ENCODE results near the gene POU6F2. TPM values are rescaled to one million over a fixed set of nuclear protein-coding genes. Genes with fewer than 3 reads are reported as not detected.

The POU6F2 gene
- total and polyA plus RNA-seq, 9 of the 15 experiments (the other 6 are each of a cell fraction or from before 2014, with no cell fraction given): 0.29 to 1.5 (median 0.96) TPM

DNA sequence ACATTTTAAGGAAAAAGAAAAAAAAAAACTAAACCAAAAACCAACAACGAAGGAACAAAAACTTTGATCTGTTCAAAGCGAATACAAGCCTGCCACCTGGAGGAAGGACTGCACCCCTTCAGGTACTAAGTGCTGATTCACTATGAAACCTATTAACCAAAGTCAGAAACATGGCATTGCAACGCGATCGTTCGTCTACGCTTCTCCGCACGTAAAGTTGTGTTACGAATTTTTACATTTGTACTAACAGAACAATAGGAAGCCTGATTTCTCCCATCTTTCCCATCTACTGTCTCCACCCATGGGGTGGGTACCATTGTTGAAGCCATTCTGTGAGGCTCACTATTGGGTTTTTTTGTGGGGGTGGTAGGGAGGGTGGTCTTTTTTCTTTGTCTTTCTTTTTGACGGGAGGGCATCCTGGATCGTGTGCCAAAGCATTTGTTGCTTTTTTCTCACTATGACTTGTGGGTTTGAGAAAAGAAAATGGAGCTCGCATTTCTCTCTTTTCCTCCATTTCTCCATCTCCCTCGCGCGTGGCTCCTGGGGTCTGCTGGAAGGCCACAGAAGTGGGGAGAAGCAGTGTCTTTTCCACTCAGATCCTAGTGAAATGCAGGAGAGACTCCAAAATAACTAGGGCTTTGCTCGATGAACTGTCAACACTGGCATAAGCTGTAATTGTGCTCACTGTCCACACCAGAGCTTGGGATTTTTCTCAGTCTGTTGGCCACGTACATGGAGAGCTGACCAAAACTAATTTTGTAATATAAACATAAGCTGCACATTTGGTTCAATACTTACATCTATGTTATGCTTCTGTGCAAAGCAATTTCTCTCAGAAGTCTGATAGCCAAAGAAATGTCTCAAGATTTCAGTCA, 487.6 kb downstream of the POU6F2 start (continued):
- TF ChIP-seq DMBX1 (CRISPR knock-in tag; IDR thresholded peaks at IDR 0.05; ENCODE audit: borderline replicate concordance): no peak
- TF ChIP-seq, protein P1, sequence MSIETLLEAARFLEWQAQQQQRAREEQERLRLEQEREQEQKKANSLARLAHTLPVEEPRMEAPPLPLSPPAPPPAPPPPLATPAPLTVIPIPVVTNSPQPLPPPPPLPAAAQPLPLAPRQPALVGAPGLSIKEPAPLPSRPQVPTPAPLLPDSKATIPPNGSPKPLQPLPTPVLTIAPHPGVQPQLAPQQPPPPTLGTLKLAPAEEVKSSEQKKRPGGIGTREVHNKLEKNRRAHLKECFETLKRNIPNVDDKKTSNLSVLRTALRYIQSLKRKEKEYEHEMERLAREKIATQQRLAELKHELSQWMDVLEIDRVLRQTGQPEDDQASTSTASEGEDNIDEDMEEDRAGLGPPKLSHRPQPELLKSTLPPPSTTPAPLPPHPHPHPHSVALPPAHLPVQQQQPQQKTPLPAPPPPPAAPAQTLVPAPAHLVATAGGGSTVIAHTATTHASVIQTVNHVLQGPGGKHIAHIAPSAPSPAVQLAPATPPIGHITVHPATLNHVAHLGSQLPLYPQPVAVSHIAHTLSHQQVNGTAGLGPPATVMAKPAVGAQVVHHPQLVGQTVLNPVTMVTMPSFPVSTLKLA (conservative IDR thresholded peaks at IDR 0.05): no peak
- no peak for TF ChIP-seq LCOR (CRISPR knock-in tag; IDR thresholded peaks at IDR 0.05)
- no peak for TF ChIP-seq NR1H2 (CRISPR knock-in tag; IDR thresholded peaks at IDR 0.05)
- TF ChIP-seq MTA1 (IDR thresholded peaks at IDR 0.05; ENCODE audit: borderline replicate concordance): no peak
- peak; percentile 76 for TF ChIP-seq ZSCAN29 (IDR thresholded peaks at IDR 0.05)
- TF ChIP-seq ZNF57 (CRISPR knock-in tag; IDR thresholded peaks at IDR 0.05): no peak
- TF ChIP-seq DEAF1 (CRISPR knock-in tag; IDR thresholded peaks at IDR 0.05): peak; percentile 45
- peak; percentile 92 for TF ChIP-seq ZNF316 (IDR thresholded peaks at IDR 0.05)
- TF ChIP-seq YY1 (IDR thresholded peaks at IDR 0.05; ENCODE audit: borderline replicate concordance in 1 of 3, control insufficient read depth in 1 of 3, extremely low read depth in 1 of 3, insufficient read depth in 3 of 3, insufficient read length in 1 of 3, insufficient replicate concordance in 2 of 3, low read depth in 1 of 3, low read length in 2 of 3): no peak
- TF ChIP-seq CC2D1A (IDR thresholded peaks at IDR 0.05): peak; percentile 55; the same call in 1 of the 2 replicates
- no peak for TF ChIP-seq SMARCC2 (IDR thresholded peaks at IDR 0.05; ENCODE audit: low read depth)
- TF ChIP-seq, protein P2, sequence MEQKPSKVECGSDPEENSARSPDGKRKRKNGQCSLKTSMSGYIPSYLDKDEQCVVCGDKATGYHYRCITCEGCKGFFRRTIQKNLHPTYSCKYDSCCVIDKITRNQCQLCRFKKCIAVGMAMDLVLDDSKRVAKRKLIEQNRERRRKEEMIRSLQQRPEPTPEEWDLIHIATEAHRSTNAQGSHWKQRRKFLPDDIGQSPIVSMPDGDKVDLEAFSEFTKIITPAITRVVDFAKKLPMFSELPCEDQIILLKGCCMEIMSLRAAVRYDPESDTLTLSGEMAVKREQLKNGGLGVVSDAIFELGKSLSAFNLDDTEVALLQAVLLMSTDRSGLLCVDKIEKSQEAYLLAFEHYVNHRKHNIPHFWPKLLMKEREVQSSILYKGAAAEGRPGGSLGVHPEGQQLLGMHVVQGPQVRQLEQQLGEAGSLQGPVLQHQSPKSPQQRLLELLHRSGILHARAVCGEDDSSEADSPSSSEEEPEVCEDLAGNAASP (IDR thresholded peaks at IDR 0.05): no peak
- TF ChIP-seq ARNT (IDR thresholded peaks at IDR 0.05): peak in 1 of 2 experiments; percentile 40; a peak in 1 of 4 replicates
- TF ChIP-seq TCF7 (IDR thresholded peaks at IDR 0.05; ENCODE audit: borderline replicate concordance): 0 out of 2 replicates have a peak, but pooled peaks have one; percentile 53
- no peak for TF ChIP-seq NR3C1 (CRISPR knock-in tag; IDR thresholded peaks at IDR 0.05)
- TF ChIP-seq KLF6 (CRISPR knock-in tag; IDR thresholded peaks at IDR 0.05; ENCODE audit: borderline replicate concordance): no peak
- TF ChIP-seq, protein P3, sequence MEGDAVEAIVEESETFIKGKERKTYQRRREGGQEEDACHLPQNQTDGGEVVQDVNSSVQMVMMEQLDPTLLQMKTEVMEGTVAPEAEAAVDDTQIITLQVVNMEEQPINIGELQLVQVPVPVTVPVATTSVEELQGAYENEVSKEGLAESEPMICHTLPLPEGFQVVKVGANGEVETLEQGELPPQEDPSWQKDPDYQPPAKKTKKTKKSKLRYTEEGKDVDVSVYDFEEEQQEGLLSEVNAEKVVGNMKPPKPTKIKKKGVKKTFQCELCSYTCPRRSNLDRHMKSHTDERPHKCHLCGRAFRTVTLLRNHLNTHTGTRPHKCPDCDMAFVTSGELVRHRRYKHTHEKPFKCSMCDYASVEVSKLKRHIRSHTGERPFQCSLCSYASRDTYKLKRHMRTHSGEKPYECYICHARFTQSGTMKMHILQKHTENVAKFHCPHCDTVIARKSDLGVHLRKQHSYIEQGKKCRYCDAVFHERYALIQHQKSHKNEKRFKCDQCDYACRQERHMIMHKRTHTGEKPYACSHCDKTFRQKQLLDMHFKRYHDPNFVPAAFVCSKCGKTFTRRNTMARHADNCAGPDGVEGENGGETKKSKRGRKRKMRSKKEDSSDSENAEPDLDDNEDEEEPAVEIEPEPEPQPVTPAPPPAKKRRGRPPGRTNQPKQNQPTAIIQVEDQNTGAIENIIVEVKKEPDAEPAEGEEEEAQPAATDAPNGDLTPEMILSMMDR (IDR thresholded peaks at IDR 0.05 in 2 of 3, conservative IDR thresholded peaks at IDR 0.05 in 1 of 3; ENCODE audit: insufficient read depth in 2 of 3, low read depth in 1 of 3, low read length in 3 of 3): peak; percentile 65 to 85 (median 80)
- TF ChIP-seq NFE2L1 (tag; IDR thresholded peaks at IDR 0.05; ENCODE audit: borderline replicate concordance, low read depth): peak; percentile 17; the same call in 1 of the 2 replicates
- TF ChIP-seq SMC3 (conservative IDR thresholded peaks at IDR 0.05; ENCODE audit: insufficient read depth, low read depth, low read length): peak; percentile 62
